ENCODE measurements around the gene HOXC6.

The HOXC6 gene

DNA sequence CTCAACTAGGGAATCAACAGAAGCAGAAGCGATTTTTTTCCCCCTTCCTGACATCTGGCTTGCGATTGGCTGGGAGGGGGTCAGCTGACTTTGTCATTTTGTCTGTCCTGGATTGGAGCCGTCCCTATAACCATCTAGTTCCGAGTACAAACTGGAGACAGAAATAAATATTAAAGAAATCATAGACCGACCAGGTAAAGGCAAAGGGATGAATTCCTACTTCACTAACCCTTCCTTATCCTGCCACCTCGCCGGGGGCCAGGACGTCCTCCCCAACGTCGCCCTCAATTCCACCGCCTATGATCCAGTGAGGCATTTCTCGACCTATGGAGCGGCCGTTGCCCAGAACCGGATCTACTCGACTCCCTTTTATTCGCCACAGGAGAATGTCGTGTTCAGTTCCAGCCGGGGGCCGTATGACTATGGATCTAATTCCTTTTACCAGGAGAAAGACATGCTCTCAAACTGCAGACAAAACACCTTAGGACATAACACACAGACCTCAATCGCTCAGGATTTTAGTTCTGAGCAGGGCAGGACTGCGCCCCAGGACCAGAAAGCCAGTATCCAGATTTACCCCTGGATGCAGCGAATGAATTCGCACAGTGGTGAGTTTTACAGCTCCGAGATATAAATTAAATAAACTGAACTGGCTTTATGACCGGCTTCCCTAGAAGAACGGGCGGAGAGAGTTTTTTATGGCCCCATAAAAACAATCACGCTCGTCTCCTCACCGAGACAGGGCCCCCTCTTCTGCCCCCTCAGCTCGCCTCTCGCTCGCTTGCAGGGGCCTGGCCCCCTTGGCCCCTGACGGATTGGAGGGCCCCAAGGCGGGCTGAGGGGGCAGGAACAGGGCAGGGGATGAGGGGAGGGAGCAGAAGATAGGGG, at the start of gene HOXC6:
Gene HOXC6 (plus strand): TSS at position 127 of the 888 bp plus-strand sequence. CDS start 82 bp downstream, at position 209.
- DNase-seq: no peak

DNA sequence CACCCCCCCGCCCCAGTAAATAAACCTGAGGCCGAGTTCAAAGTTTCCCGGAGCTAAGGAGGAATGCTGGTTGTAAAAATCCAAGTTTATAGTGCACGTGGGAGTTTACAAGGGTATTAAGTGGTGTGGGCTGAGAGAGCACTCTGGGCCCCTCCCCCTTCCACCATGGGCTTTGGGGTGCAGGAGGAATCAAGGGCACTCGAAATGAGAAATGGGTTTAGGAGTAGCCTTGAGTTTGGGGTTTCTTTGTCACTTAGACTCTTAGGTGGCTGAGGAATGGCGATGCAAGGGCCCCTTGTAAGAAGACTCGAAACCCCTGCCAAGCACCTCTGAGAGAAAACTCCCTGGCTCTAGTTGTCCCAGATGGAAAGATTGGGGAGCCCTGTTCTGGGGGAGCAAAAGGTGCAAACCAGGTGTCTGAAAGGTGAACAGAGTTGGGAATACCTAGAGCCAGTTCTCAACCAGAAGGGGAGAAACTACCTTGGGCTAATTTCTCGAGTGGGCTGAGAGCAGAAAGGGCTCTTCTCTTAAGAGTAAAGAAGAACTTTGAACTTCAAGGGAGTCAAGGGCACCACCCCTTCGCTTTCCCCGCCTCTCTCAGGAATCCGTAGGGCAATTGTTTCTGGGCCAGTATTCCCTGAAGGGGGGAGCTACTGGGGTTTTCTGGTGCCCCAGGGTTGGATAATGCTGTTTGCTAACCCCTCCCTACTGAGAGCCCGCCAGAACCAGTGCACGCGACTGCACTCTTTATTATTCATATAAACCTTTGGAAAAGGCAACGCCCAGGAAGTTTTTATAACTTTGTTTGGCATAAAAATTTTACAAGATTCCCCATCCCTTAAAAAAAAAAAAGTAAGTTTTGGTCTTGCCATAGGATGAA, 49.5 kb upstream of the HOXC6 start:
- DNase-seq: no peak

DNA sequence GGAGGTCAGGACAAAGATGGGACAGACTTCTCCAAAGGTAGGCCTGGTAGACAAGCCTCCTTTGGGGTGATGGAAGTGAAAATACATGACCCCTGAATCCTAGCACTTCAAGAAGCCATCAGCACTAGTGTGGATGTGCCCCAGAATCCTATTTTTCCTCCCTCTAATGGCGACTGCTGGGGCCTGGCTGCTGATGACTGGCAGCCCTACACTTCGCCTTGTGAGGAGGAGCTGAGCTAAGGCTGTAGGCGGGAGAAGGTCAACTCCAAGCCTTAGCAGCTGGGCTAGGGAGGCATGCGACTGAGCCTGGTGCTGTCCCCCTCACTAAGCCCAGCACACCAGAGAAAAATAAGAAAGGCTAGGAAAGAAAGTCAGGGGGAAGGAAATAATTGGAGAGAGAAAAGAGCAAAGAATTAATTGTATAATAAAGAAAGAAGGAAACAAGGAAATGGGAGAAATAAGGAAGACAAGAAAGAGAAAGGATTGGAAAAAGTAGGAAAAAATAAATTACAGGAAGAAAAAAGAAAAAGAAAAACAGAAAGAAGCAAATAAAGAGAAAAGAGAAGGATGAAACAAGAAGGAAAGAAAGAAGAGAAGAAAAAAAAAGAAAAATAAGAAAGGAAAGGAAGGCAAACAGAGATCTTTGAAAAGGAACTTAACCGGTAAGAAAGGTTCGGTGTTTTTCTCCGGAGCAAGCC, 48.0 kb upstream of the HOXC6 start:
- no peak for DNase-seq

DNA sequence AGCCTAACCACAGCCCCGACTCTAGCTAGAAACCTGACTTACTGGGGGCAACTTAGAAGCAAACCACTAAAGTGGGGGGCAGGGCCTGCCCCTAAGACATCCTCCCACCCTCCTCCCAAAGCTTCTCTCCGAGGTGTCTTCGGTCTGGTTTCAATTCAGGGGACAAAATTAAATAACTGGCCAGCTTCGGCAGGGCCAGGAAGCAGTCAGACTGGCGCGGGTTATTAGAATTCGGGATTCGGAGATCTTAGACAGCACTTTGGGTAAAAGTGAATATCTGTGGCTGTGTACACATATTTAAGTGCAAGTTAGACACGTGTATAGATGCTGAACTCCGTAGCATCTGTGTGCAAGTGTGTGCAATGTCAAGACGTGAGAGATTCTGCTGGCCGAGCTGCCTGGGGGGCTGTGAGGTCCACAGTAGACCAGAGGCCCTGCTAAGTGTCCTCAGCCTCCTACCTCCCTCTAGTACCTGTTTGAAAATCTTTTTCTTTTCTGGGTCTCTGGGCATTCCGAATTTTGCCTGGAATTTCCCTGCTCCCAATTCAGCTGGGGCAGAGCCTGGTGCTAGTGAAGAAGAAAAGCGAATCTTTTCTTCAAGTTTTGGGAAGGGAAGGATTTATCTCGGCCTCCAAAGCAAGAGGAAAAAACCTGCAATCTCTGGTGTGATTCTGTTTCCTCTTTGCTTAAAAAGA, 47.3 kb upstream of the HOXC6 start:
- DNase-seq: no peak

DNA sequence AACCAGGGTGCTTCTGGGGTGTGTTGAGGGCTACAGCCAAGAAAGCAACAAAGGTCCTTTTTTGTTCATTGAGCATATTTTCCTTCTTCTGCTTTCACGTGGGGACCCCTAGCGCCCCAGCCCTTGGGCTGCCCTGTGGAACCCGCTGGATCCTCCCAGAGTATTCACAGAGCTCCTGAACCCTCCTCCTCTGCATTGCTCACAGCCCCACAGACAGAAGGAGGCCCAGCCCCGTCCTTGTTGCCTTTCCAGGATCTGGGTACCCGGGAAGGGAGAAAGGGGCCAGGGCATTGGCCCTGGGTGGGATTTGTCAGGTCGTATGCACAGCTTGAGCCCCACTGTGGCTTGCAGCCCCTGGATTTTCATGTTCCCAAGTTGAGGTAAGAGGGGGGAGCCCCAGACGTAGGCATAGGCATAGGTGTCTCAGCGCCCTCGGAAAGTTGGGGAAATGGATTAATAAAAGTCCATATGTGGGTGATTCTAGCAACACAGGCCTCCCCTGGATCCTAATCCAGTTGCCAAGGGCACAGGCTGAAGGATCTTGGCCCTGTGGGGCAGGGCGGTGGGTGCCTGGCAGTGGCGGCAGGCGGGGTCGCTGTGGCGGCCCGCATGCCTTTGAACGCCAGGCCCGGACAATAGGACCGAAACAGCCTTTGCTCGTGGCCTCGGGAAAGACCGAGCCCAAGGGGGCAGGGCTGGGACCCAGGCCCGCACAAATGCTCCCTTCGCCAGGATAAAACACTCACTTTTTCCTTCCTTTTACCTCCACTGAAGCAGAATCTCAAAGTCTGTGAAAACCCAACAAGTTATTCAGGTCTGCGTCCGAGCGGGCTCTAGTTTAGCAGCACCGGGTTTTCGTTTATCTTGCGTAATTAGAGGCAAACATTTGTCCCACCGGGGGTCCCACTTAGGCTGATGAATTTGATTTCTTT, 46.3 kb upstream of the HOXC6 start:
- DNase-seq: no peak

DNA sequence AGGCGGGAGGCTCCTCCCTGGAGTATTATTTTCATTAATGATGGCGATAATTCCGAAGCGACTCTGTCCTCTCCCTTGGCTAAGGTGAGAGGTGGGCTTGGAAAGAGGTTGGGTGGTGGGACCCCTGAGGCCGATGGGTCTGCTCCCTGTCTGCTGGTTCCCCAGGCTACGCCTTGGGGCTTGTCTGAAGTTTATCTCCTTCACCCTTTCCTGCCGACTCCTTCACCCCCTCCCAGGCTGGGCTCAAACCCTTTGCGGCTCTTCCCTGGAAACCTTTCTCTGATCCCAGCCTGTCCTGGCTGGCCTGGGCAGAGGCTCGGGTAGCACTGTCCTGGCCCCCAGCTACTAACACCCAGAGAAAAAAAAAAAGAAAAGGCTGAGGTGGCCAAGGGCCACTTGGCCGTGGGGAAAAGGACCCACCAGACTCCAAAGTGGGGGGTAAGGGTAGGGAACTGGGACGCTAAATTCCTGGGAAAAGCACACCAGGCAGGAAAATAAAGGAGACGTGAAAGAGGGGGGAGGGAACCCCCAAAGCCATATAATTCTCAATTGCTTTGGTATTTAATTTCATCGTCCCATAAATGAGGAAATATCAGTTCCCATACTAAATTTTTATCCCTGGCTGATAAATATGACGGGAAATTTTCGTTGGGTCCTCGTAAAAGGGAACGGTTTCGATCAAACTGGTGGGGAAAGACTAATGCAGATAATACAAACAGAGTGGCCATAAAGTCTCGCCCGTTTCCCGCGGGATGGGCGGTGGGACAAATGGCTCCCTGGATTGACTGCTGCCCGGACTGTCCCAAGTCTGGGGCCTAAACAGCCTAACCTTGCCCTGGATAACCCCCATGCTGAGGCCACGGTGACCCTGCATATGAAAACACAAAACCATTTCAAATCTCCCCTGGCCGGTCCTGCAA, 45.3 kb upstream of the HOXC6 start:
- DNase-seq: no peak

DNA sequence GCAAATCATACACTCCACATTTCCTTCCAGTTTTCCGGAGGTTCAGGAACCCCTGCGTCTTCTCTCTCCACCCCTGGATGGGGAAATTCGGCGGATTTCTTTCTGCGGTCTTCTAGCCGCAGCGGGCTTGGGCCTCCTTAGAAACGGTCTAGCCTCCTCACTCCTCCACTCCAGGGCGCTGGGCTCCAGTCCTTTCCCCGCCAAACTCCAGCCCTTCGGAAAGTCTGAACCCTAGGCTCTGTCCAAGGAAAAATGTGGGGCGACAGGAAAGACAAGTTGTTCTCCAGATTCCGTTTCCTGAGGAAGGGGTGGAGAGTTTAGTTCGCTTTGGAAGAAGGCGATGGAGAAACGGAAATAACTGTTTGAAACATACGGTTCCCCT, 44.7 kb upstream of the HOXC6 start:
- no peak for DNase-seq

DNA sequence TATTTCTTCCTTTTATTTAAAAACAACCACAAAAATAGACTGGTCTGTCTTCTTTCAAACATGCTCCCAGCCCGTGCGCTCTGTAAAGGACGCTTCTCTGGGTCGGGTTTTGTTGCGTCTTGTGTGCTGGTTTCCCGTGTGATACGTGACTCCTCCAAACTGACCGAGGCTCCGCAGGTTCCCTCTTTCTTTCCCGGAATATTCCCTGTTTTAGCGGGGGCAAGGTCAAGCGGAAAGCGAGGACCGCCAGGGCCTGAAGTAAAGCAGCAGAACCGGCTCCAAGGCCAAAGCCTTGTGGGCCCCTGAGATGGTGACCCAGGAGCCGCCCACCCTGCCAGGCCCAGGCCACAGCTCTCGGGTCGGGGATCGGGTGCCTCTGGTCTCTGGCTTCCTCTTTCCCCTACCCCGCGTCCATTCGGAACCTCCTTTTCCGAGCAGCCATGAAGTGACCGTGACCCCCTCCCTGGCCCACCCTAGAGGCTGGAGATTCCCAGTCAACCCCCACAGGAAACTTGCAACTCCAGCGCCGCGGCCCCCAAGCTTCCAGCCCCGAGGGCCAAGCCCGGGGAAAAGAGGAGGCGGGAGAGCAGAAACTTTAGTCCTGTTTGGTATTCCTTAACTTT, 44.2 kb upstream of the HOXC6 start:
- DNase-seq: no peak

DNA sequence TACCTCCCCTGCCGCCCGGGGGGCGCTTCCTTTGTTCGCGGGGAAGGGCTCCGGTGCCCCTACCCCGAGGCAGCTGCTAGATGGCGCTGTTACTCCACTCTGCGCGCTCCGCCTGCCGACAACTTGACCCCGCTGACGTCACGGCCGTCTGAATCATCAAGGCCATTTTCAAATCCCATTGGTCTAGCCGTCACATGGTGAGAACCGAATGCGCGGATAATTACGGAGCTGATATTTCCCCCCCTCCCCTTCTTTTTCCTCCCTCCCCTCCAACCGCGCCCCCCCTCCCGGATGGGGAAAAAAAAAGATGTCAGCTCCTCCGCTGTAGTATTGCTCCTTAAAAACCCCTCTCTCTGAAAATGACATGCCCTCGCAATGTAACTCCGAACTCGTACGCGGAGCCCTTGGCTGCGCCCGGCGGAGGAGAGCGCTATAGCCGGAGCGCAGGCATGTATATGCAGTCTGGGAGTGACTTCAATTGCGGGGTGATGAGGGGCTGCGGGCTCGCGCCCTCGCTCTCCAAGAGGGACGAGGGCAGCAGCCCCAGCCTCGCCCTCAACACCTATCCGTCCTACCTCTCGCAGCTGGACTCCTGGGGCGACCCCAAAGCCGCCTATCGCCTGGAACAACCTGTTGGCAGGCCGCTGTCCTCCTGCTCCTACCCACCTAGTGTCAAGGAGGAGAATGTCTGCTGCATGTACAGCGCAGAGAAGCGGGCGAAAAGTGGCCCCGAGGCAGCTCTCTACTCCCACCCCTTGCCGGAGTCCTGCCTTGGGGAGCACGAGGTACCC, 43.1 kb upstream of the HOXC6 start, which contains the start of gene HOXC10:
Gene HOXC10 (plus strand): TSS at position 246 of the 791 bp plus-strand sequence. CDS start 114 bp downstream, at position 360.
- DNase-seq: peak; percentile 78

DNA sequence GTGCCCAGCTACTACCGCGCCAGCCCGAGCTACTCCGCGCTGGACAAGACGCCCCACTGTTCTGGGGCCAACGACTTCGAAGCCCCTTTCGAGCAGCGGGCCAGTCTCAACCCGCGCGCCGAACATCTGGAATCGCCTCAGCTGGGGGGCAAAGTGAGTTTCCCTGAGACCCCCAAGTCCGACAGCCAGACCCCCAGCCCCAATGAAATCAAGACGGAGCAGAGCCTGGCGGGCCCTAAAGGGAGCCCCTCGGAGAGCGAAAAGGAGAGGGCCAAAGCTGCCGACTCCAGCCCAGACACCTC, 42.6 kb upstream of the HOXC6 start:
- no peak for DNase-seq

DNA sequence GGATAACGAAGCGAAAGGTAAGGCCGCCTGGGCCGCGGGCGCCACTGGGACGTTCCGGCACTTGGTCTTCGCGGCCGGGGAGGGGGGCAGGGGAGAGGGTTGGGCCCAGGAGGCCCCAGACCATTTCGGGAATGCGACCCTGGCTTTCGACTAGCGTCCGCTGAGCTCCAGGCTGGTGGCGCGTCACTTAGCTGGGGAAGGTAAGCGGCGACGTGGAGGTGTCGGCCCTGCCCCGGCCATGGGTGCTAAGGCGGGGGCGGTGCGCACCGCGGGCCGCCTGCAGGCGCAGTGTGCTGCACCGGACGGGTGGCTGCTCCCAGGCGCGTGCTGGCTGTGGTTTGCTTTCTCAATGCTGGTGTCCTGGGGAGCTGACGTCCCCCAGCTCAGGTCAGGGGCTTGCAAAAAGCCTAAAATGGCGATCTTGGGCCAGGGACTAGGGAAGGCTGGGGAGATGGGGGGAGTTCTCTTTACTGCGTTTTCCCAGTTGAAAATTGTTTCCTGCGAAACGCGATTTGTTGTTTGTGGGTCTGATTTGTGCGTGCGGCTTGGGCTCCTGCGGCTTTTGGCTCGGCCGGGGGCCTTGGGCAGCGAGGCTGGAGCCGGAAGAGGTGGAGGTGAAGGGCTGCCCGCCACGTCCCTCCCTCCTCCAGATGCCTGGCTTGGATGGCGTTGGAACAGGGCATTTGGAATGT, 42.1 kb upstream of the HOXC6 start:
- no peak for DNase-seq

DNA sequence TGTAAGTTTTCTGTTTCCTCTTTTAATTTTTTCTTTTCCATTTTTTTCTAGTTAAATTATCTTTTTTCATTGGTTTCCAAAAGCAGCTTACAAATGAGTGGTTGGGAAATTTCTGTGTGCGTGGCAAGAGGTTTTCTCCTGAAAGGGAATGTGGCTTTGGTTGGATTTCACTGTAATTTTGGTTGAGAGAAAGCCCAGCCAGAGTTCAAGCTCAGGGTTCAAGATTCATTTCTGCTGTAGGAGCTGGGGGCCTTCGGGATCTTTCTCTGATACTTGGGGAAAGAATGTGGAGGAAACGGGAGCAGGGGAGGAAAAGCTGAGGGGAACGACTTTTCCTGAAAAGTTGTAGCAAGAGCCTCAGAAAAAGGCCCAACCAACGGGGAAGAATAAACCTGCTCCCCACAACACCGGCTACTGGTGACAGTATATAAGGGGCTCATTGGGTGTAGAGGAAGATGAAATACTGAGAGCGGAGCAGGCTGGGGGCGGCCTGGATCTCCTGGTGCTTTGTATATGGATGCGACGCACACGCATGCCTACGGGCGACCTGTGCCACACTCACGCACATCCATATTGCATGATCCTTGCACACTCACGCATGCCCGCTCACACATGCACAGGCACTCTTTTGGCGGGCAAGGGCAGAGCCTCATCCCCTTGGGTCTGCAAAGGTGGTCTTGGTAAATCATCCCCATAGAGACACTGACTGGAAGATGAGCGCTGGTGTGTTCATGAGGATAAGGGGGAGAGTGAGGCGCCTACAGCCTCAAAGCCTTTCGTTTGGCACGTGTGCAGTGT, 41.4 kb upstream of the HOXC6 start:
- DNase-seq: no peak

DNA sequence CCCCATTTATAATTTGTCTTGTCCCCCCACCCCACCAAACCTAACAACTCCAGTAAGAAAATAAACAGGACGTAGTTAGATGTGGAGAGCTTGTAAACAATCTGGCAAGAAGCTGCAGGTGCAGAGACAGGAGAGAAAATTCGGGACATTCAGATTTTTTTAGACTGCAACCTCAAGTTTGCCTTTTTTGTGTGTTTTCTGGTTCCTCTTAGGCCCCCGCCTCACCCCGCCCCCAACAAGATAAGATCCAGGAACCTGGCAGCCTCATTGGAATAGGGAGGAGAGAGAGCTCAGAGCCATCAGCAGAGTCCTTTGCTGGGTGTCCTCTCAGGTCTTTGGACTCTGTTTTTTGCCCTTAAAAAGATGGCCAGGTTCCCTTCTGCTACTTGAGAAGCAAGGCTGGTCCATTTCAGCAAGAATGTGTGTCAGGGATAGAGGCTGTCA, 40.4 kb upstream of the HOXC6 start:
- DNase-seq: no peak

DNA sequence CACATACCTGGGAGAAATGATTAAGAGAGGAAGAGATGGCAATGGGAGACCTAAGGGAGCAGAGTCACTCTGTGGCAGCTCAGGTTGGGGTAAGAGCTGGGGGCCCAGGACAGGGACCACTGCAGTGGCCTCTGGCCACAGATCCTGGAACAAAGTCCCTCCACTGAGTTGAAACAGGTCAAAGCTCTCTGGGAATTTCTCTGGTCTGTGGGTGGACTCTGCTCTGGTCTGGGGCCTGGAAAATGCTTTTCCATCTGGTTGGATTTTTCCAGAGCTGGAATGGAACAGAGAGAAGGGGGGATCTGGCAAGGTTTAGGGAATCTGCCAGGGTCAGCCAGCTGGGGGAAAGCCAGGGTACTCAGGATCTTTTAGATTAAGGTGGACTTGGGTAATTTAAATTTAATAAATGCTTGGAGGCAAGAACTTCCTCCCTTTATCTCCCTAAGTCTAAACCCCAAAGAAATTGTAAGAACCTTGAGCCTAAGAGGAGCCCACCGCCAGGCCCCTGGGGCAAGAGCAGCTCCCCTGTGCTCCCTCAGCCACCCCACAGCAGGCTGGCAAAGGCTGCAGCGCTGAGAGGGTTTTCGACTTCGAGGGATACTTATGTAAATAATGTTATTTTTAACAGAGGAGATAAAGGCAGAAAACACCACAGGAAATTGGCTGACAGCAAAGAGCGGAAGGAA, 39.6 kb upstream of the HOXC6 start:
- DNase-seq: no peak

DNA sequence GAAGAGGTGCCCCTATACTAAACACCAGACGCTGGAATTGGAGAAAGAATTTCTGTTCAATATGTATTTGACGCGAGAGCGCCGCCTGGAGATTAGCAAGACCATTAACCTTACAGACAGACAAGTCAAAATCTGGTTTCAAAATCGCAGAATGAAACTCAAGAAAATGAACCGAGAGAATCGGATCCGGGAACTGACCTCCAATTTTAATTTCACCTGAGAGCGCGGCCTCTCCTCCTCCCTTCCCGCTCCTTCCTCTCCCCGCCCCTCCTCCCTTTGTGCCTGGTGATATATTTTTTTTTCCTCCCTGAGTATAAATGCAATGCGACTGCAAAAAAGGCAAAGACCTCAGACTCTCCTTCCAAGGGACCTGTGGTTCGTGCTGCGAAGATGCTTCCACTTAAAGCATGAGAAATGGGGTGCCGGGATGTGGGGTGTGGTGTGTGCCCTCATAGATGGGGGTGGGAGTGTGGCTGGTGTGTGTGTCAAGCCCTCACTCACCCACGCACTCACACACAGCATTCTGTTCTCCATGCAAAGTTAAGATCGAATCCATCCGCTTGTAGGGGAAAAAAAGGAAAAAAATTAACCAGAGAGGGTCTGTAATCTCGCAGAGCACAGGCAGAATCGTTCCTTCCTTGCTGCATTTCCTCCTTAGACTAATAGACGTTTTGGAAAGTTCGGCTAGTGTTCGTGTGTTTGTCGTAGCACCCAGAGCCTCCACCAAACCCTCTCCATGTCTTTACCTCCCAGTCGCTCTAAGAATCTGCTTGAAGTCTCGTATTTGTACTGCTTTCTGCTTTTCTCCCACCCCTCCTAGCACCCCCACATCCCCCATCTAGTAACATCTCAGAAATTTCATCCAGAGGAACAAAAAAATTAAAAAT, 38.8 kb upstream of the HOXC6 start:
- no peak for DNase-seq
